LNCaP clone FGC (cell line): ENCODE data around the gene ZCCHC10.
A peak's percentile ranks its signal among the peaks of the same experiment; 100 is the strongest.
"Not testable (repeated sequence)": the region's sequence is repeated elsewhere in the genome, so short reads cannot be mapped to it uniquely, and the experiment has no call there.

ENCODE experiments used
- DNase-seq: peaks from one replicate; pipeline ENCODE4 v3.0.0-alpha.2; 2011; ENCODE audit warnings: low read depth
- H3K4me3 ChIP-seq: 2 replicates; pipeline ENCODE4 v1.5.1; 2011; ENCODE audit warnings: mild to moderate bottlenecking, low read depth, low read length, control low read depth
- CTCF ChIP-seq: IDR thresholded peaks from 2 replicates; pipeline ENCODE4 v1.5.1; 2012; ENCODE audit warnings: mild to moderate bottlenecking; ENCODE audit not compliant: control insufficient read depth, insufficient read depth; ENCODE audit errors: extremely low read depth

ZCCHC10 gene

DNA sequence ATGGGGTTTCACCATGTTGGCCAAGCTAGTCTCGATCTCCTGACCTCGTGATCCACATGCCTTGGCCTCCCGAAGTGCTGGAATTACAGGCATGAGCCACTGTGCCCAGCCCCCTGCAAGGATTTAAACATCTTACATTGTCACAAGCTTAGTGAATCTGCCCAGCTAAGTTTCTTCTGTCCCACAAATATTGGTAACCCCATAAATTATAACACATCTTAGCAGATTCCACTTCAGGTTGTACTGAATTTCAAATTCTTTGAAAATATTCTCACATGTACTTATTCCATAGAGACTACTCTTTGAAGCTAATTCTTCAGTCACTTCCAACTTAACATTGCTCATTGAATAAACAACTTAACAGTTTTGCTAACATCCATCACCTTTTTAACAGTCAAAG lies 49.5 kb downstream of the ZCCHC10 start:
- H3K4me3 ChIP-seq: no peak overlapping the region
- no peak for DNase-seq
- TF ChIP-seq CTCF: no peak

DNA sequence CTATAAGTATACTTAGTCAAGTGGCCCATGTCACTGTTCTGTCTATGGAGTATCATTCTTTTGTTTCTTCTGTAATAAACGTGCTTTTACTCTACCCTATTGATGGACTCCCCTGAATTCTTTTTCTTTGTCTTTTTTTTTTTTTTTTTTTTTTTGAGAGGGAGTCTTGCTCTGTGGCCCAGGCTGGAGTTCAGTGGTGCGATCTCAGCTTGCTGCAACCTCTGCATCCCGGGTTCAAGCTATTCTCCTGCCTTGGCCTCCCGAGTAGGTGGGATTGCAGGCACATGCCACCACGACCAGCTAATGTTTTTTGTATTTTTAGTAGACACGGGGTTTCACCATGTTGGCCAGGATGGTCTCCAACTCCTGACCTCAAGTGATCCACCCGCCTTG lies 53.9 kb downstream of the ZCCHC10 start:
- not testable (repeated sequence) for H3K4me3 ChIP-seq, DNase-seq

- DNase-seq: no peak
- TF ChIP-seq CTCF: no peak
- H3K4me3 ChIP-seq: no peak overlapping the region
These were observed 54.6 kb downstream of the ZCCHC10 start for GRCh38 chr5:132971483-132972435.

DNA sequence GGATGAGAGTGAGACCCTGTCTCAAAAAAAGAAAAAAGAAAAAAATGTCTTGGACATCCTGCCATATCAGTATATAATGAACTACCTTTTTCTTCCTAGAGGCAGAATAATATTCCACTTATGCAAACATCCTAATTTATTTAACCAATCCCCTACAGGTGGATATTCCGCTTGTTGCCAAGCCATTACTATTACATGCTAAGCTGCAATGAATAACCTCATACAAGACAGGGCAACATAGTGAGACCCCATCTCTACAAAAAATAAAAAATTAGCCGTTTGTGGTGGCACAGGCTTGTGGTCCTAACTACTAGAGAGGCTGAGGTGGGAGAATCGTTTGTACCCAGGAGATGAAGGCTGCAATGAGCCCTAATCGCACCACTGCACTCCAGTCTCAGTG lies 61.2 kb downstream of the ZCCHC10 start:
- no peak overlapping the region for H3K4me3 ChIP-seq
- no peak for TF ChIP-seq CTCF

GRCh38 chr5:132963171-132964104 lies 62.9 kb downstream of the ZCCHC10 start, which contains the start of gene AFF4:
TSS of gene AFF4 (minus strand) at chr5:132963634. CDS start at chr5:132937189, 26,445 bp downstream.
- peak within 1 kb of the TSS; percentile 88 for H3K4me3 ChIP-seq
- DNase-seq: peak; percentile 96
- TF ChIP-seq CTCF: no peak

More for the DNA sequence above, 61.2 kb downstream of the ZCCHC10 start:
- DNase-seq: no peak

GRCh38 chr5:132962429-132963021 lies 63.8 kb downstream of the ZCCHC10 start:
- TF ChIP-seq CTCF: no peak
- DNase-seq: peak; percentile 58

DNA sequence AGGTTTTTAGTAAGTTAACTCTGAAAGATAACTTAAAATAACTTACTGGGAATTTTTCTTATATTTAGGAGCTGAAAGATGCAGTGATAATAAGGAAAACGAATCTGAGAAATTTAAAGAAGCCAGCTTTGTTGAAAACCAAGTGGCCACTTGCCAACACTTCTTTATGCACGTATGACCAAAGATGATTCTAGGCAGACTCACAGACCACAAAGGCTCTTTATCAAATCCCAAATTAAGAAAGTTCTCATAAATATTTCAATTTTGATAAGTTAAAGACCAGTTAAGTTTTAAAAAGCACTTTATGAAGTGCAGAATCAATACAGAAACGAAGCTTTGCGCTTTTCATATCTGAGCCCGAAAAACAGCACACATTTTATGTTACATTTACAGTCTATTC lies 64.5 kb downstream of the ZCCHC10 start:
- peak overlapping the region; percentile 88 for H3K4me3 ChIP-seq
- DNase-seq: no peak
- TF ChIP-seq CTCF: no peak

More at GRCh38 chr5:132962429-132963021, 63.8 kb downstream of the ZCCHC10 start:
- peak overlapping the region; percentile 88 for H3K4me3 ChIP-seq

DNA sequence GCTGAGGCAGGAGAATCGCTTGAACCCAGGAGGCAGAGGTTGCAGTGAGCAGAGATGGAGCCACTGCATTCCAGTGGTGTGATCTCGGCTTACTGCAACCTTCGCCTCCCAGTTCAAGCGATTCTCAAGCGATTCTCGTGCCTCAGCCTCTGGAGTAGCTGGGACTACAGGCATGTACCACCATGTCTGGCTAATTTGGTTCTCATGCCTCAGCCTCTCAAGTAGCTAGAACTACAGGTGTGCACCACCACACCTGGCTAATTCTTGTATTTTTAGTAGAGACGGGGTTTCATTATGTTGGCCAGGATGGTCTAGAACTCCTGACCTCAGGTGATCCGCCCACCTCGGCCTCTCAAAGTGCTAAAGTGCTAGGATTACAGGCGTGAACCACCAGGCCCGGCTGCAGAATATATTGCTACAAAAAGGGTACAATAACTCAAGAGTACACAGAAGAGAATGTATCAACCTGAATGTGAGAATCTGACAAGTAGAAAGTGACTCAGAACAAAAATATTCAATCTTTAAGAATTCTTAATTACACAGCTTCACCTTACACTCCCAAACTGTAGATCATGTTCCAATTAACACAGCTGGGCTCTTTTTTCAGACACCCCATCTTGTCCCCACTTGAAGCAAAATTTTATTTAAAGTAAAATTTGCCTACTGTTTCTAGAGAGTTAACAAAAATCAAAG lies 65.1 kb downstream of the ZCCHC10 start:
- peak overlapping the region; percentile 88 for H3K4me3 ChIP-seq
- DNase-seq: not testable (repeated sequence)

DNA sequence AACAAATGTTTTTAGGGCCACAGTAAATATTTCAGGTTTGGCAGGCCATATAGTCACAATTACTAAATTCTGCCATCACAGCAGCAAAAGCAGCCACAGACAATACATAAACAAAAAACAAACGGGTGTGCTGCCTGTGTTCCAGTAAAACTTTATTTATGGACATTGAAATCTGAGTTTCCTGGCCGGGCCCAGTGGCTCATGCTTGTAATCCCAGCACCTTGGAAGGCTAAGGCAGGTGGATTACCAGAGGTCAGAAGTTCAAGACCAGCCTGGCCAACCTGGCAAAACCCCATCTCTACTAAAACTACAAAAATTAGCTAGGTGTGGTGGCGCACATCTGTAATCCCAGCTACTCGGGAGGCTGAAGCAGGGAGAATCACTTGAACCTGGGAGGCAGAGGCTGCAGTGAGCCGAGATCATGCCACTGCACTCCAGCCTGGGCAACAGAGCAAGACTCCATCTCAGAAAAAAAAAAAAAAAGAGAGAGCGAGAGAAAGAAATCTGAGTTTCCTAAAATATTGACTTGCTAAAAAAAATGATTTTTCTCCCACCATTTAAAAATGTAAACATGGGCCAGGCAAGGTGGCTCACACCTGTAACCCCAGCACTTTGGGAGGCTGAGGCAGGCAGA lies 70.1 kb downstream of the ZCCHC10 start:
- DNase-seq: peak; percentile 36
- not testable (repeated sequence) for H3K4me3 ChIP-seq
